GM19328 (cell line): ENCODE measurements around the gene LGALS4.
"Not testable (repeated sequence)": the region's sequence is repeated elsewhere in the genome, so short reads cannot be mapped to it uniquely, and the experiment has no call there.

Experiments used
- ATAC-seq: cut with Tn5 transposase; IDR thresholded peaks from one replicate; pipeline ENCODE4 v1.9.1; 2021; ENCODE audit warnings: mild to moderate bottlenecking, moderate library complexity; ENCODE audit not compliant: unreplicated experiment

Gene LGALS4

DNA sequence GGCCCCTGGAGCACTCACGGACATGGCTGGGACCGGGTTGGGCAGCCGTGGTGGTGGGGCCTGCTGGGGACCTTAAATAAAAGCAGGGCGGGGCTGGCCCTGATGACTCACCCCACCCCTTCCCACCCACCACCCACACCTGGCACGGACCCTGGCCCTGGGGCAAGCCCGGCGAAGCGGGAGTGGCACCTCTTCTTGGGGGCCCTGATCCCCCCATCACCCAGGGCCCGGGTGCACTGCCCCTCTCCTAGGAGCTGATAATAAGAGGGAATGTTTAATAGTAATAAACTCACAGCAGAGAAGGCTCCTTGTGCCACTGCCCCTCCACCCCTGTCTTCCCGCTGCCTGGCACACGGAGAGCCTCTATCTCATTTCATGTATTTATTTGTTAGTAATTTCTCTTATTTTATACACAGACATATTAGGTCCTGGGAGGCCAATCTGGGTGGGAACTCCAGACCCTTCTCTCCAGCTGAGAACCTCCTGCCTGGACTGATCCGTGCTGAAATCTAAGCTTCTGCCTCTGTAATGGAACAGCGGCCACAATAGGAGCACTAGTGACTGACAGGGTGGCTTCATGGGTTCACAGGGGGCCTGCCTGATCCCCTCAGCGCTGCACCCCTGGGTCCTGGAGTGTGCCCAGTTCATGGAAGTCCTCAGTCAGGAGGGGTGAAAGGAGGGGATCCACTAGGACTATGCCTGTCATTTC is 39.1 kb downstream of the LGALS4 start, which contains the start of gene LGALS7:
LGALS7 (minus strand) TSS at position 49 of the 709 bp plus-strand sequence; CDS start at position 24, 25 bp downstream.
- ATAC-seq, result no peak

DNA sequence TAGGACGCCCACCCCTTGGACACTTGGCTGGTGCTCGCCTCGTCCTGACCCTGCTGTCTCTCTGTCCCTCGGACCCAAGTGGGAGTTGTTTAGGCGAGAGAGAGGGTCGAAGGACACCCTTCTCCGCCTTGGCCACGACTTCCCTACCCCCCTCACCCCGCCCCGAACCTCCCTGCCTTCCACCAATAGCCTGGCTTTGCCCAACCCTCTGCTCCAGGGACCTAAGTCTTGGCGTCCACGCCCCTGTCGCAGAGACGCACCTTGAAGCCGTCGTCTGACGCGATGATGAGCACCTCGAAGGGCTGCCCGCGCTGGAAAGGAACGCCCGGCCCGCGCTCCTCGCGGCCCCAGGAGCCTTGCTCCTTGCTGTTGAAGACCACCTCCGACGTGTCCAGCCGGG is 41.2 kb downstream of the LGALS4 start:
- not testable (repeated sequence) for ATAC-seq

DNA sequence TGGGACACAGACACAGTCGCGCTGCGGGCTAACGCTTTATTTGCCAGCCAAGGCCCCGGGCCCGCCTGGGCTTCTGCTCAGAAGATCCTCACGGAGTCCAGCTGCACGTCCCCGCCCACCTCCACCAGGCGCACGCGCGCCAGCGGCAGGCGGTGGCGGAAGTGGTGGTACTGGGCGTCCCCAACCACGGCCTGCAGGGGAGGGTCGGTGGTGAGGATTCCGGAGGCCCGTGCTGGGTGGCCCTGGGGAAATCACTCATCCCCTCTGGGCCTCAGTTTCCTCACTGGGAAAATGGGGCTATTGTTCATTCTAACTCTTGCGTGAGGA is 41.8 kb downstream of the LGALS4 start:
- not testable (repeated sequence) for ATAC-seq

DNA sequence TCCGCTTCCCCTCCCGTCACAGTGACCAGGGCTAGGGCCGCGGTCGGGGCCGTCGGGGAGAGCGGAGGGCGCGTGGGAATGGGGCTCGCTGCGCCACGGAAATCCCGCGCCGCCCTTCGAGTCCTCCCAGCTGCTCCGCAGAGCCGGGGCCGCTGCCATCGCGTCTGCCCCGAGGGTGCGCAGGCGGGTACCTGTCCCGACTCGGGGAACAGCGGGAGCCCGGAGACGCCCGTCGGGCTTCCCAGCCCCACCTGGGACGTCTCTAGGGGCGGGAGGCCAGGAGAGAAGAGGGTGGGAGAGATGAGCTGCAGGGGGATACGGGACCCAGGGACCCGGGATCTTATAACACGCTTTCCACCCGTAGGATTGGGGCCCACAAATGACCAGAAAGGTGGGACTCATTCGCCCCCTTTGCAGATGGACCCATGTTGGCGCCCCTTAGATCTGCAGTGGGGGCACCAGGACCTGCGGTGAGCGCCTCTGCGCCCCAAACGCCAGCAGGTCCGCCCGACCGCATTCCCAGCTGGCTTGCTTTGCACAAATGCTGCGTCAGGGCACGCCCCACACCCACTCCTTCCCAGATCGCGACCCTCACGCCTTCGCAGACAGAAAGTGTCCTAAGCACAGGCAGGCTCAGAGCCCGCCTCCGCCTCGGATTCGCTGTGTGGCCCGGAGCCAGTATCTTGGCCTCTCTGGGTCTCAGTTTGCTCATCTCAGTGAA is 42.4 kb downstream of the LGALS4 start:
- ATAC-seq, result not testable (repeated sequence)

DNA sequence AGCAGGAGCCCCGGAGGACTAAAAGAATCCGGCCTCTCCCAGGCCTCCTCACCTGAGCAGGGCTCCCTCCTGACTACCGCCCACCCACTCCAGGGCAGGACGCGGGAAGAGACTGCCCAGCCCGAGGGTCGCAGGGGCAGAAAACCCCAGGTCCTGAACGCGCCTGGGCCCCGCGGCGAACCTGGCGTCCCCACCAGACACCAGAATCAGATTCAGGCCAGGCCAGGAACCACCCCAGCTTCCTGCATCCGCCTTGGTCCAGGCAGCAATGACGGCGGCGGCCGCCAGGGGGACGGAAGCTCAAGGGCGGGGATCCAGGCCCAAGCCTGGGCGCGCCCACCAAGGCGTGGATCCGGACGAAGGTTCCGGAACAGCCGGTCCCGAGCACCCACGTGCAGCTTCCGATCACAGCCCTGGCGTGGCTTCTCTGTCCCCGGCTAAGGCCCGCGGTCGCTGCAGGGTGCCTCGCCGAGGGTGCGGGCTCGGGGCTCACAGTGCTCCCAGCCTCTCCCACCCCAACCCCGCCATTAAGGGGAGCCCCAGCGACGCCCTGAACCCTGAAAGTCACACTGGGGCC is 43.0 kb downstream of the LGALS4 start:
- ATAC-seq, result no peak

DNA sequence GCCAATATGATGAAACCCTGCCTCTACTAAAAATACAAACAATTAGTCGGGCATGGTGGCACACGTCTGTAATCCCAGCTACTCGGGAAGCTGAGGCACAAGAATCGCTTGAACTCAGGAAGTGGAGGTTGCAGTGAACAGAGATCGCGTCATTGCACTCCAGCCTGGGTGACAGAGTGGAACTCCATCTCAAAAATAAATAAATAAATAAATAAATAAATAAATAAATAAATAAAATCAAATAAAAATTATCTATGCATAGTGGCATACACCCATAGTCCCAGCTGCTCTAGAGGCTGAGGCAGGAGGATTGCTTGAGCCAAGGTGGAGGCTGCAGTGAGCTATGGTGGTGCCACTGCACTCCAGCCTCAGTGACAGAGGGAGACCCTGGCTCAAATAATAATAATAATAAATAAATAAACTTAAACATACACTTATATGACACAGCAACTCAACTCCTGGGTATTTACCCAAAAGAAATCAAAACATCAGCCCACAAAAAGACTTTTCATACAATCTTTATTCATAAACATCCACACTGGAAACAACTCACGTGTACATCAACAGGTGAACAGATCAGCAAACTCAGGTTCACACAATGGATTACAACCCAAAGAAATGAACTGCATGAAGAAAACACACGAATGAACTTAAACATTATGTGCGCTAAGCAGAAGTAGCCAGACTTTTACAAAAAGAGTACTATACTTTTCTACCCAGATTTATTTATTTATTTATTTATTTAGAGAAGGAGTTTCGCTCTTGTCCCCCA is 46.3 kb downstream of the LGALS4 start:
- ATAC-seq, result no peak

DNA sequence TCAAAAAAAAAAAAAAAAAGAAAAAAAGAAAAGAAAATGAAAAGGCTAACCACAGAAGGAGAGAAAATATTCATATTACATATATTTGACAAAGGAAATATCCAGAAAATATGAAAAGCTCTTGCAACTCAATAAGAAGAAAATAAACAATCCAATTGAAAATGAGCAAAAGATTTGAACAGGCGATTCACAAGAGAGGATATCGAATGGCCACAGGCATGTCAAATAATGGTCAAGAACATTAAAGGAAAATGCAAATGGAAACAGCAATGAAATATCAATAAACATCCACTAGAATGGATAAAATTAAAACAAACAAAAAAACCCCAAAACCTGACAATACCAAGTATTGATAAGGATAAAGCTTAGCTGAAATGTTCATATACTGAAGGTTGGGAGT is 47.5 kb downstream of the LGALS4 start:
- no peak for ATAC-seq

DNA sequence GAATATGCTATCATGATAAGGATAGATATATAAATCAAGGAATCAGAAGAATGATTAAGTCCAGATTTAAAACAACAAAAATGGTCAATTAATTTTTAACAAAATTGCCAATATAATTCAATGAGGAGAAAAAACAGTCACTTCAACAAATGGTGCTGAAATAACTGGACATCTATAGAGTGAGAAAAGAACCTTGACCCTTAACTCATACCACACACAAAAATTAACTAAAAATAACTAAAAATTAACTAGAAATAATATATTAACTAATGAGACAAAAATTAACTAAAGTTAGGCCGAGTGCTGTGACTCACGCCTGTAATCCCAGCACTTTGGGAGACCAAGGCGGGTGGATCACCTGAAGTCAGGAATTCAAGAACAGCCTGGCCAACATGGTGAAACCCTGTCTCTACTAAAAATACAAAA is 48.9 kb downstream of the LGALS4 start:
- ATAC-seq, result no peak

DNA sequence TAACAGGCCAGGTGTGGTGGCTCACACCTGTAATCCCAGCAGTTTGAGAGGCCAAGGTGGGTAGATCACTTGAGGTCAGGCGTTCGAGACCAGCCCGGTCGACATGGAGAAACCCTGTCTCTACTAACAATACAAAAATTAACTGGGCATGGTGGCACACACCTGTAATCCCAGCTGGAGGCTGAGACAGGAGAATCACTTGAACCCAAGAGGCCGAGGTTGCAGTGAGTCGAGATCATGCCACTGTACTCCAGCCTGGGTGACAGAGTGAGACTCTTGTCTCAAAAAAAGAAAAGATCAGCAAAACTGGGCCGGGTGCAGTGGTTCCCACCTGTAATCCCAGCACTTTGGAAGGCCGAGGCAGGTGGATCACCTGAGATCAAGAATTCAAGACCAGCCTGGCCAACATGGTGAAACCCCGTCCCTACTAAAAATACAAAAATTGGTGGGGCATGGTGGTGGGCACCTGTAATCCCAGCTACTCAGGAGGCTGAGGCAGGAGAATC is 50.8 kb downstream of the LGALS4 start:
- ATAC-seq, result not testable (repeated sequence)

DNA sequence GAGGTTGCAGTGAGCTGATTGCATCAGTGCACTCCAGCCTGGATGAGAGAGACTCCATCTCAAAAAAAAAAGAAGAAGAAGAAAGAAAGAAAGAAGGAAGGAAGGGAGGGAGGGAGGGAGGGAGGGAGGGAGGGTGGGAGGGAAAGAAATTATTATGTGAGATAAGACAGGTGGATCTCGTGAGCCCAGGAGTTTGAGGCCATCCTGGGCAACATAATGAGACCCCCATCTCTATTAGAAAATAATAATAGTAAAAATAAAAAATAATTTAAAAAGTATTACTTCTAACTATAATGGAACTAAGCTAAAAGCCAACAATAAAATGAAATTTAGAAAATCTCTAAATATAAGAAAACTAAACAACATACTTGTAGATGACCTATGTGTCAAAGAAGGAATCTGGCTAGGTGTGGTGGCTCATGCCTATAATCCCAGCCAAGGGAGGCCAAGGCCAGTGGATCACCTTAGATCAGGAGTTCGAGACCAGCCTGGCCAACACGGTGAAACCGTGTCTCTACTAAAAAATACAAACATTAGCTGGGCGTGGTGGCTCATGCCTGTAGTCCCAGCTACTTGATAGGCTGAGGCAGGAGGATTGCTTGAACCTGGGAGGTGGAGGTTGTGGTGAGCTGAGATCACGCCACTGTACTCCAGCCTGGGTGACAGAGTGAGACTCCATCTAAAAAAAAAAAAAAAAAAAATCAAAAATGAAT is 51.8 kb downstream of the LGALS4 start:
- not testable (repeated sequence) for ATAC-seq

DNA sequence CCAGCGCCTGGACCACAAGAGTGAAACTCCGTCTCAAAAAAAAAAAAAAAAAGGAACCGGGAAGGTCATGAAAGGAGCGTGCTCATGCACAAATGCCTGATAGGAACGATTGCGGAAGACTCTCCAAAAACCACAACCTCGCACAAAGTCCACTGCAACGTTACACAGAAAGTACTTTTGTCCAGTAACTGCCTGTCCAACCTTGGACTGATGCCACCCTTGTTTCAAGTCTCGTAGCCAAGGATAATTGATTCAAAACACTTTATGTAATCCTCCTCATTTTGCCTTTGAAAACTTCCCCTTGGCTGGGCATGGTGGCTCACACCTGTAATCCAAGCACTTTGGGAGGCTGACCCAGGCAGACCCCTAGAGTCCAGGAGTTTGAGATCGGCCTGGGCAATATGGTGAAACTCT is 53.1 kb downstream of the LGALS4 start:
- ATAC-seq, result no peak

DNA sequence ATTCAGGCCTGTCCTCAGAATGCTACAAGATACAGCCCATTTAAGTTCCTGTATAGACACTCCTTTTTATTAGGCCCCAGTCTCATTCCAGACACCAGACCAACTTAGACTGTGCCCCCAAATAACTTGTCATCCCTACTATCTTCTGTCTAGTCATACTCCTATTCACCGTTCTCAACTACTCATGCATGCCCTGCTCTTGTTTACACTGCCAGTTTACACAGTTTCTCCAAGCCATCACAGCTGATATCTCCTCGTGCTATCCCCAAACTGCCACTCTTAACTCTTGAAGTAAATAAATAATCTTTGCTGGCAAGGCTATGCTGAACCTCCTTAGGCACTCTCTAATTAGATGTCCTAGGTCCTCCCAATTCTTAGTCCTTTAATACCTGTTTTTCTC is 58.5 kb downstream of the LGALS4 start:
- ATAC-seq, result not testable (repeated sequence)

DNA sequence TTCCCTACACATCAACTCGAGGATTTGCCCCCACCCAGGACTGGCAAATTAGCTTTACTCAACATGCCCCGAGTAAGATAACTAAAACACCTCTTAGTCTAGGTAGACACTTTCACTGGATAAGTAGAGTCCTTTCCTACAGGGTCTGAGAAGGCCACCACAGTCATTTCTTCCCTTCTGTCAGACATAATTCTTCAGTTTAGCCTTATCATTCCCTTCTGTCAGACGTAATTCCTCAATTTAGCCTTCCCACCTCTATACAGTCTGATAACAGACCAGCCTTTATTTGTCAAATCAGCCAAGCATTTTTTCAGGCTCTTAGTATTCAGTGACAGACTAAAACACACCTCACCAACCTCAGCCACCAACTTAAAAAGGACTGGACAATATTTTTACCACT is 59.0 kb downstream of the LGALS4 start:
- not testable (repeated sequence) for ATAC-seq
